Peyer's patch (tissue), 4 donors: ENCODE measurements around the gene RGS7BP.

Experiments
- CTCF ChIP-seq, 6 experiments: fragments of 450-650 bp in 4 of 6; fragments of 200-600 bp in 2 of 6; sonication (generic) in 1 of 6; IDR thresholded peaks; one replicate each; pipeline ENCODE4 v1.5.1; 2017 to 2019; ENCODE audit warnings: antibody characterized with exemption in 6 of 6, mild to moderate bottlenecking in 3 of 6, moderate library complexity in 1 of 6
- POLR2A ChIP-seq, 2 donors: fragments of 450-650 bp; IDR thresholded peaks; one replicate each; pipeline ENCODE4 v1.5.1; 2017; ENCODE audit warnings: antibody characterized with exemption in 2 of 2, mild to moderate bottlenecking in 2 of 2, moderate library complexity in 2 of 2

- TF ChIP-seq CTCF (IDR thresholded peaks at IDR 0.05) (no peak), POLR2A (IDR thresholded peaks at IDR 0.05) (no peak)
Observed at GRCh38 chr5:64653766-64654560, 148.1 kb downstream of the RGS7BP start.
